CD4-positive, alpha-beta T cell treated with Interleukin-12 subunit alpha and Interleukin-12 subunit beta, for 1 hour (primary cell): ENCODE results near the gene CTSF.

Experiments
- DNase-seq: peaks from one replicate; pipeline ENCODE4 v3.0.0-alpha.2; 2020

Gene CTSF

GRCh38 chr11:66529655-66530054 lies 38.8 kb downstream of the CTSF start:
- DNase-seq: no peak

GRCh38 chr11:66529069-66529468 lies 39.3 kb downstream of the CTSF start:
- DNase-seq: no peak

GRCh38 chr11:66524304-66525040 lies 43.9 kb downstream of the CTSF start:
- no peak for DNase-seq

DNA sequence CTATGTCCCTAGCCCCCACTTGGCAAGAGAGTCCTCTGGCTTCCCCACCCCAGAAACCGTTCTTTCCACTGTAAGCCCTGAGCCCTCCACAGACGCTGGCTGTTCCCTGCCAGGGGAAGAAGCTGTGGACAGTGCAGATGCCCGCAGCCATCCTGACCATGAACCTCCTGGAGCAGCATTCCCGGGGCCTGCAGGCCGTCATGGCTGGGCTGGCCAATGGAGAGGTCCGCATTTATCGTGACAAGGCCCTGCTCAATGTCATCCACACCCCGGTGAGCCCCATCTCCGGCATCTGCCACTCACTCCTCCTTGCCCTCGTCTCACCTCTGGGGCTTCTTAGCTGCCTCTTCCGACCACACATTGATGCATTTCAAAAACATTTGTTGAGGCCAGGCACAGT lies 44.8 kb downstream of the CTSF start:
- DNase-seq: no peak
